RPMI7951 (cell line): ENCODE measurements around the gene UBA3. TPM values are rescaled to one million over a fixed set of nuclear protein-coding genes. Genes with fewer than 3 reads are reported as not detected.

ENCODE experiments used
- DNase-seq: peaks from one replicate; pipeline ENCODE4 v3.0.0-alpha.2; 2012; ENCODE audit warnings: low read depth
- total RNA-seq: library from RNA; depleted of rRNA; stranded (reverse); fragments of >200 nt; shearing (Covaris generic); gene quantifications from 2 replicates; pipeline ENCODE4 v1.2.3, GENCODE V29; 2014; rRNA removed

UBA3 gene
- total RNA-seq: 104 and 127 TPM in 2 replicates

- DNase-seq: peak; percentile 85
These were observed at the start of gene UBA3 for GRCh38 chr3:69080233-69080920. Gene UBA3, minus strand, starts transcription at chr3:69080365. Its CDS starts 12 bp downstream, at chr3:69080353.

GRCh38 chr3:69129531-69129930 is 49.4 kb upstream of the UBA3 start:
- peak; percentile 7 for DNase-seq

GRCh38 chr3:69128509-69128908 is 48.3 kb upstream of the UBA3 start:
- no peak for DNase-seq

GRCh38 chr3:69126999-69127398 is 46.8 kb upstream of the UBA3 start:
- no peak for DNase-seq

GRCh38 chr3:69126216-69126615 is 46.1 kb upstream of the UBA3 start:
- DNase-seq: no peak

- DNase-seq: no peak
These were observed 42.2 kb upstream of the UBA3 start, which contains the start of gene LMOD3 for GRCh38 chr3:69122403-69122802. Gene LMOD3, minus strand, starts transcription at chr3:69122595. Its CDS starts 209 bp downstream, at chr3:69122386.

GRCh38 chr3:69121950-69122349 is 41.8 kb upstream of the UBA3 start:
- no peak for DNase-seq

GRCh38 chr3:69121513-69121912 is 41.3 kb upstream of the UBA3 start:
- no peak for DNase-seq

GRCh38 chr3:69120879-69121464 is 40.8 kb upstream of the UBA3 start:
- peak; percentile 69 for DNase-seq

GRCh38 chr3:69119681-69120080 is 39.5 kb upstream of the UBA3 start:
- no peak for DNase-seq

GRCh38 chr3:69119138-69119537 is 39.0 kb upstream of the UBA3 start:
- DNase-seq: no peak

GRCh38 chr3:69118555-69118954 is 38.4 kb upstream of the UBA3 start:
- no peak for DNase-seq

GRCh38 chr3:69116897-69117296 is 36.7 kb upstream of the UBA3 start:
- DNase-seq: no peak

- no peak for DNase-seq
These were observed 36.0 kb upstream of the UBA3 start for GRCh38 chr3:69116162-69116561.

GRCh38 chr3:69115731-69116130 is 35.6 kb upstream of the UBA3 start:
- DNase-seq: peak; percentile 16

GRCh38 chr3:69113536-69113935 is 33.4 kb upstream of the UBA3 start:
- DNase-seq: peak; percentile 64

GRCh38 chr3:69110941-69111546 is 30.9 kb upstream of the UBA3 start:
- peak; percentile 11 for DNase-seq

GRCh38 chr3:69108811-69109210 is 28.6 kb upstream of the UBA3 start:
- DNase-seq: no peak

GRCh38 chr3:69107841-69108240 is 27.7 kb upstream of the UBA3 start:
- DNase-seq: no peak

- DNase-seq: no peak
These were observed 25.2 kb upstream of the UBA3 start for GRCh38 chr3:69105320-69105719.

GRCh38 chr3:69104586-69104985 is 24.4 kb upstream of the UBA3 start:
- DNase-seq: no peak

GRCh38 chr3:69103123-69103522 is 23.0 kb upstream of the UBA3 start:
- DNase-seq: no peak

GRCh38 chr3:69102384-69102783 is 22.2 kb upstream of the UBA3 start:
- DNase-seq: no peak
